ENCODE results near the gene KANK2. TPM values are rescaled to one million over a fixed set of nuclear protein-coding genes. Genes with fewer than 3 reads are reported as not detected.
A peak's percentile ranks its signal among the peaks of the same experiment; 100 is the strongest.

KANK2 gene
- total and polyA plus RNA-seq, 2 of the 13 experiments (the other 11 are each of a cell fraction or from before 2014, with no cell fraction given) = 5.7 to 12.9 TPM

DNA sequence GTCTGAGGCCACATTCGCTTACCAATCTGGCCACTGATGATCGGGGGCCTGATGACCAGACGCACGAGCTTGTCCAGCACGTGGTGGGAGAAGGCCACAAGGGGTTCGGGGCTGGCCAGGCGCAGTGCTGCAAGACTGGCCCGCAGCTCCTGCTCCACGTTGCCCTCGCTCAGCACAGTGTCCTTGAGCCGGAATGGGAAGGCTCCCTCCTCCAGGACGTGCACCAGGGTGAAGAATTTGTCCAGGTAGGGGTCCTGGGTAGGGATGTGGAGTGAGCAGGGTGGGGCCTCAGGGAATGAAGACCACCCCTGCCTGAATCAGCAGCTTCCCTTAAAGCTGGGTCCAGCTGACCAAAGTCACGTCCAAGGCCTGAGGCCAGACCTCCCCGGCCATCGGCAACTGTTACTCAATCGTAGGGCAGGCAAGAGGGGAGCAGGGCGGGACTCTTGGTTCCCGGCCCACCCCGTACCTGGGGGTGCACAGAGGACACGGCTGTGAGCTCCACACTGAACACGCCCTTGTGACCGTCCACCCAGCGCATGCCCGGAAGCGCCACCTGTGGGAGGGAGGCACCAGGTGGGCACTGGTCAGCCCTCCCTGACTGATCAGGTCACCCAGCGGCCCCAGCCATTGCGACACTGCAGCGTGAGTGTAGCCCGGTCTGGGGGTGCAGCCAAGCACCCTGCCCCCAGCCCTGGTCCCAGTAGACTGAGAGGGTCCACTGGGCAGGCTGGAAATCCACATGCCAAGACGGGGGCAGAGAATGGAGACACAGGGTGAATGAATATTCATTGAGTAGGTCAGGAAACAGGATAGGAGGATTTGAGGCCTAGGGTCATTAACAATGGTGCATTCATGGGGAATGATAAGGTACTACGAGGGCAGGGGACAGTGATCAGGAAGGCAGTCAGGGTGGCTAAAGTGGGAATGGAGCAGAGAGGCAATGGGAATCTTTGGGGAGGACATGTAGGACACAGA lies 39.3 kb upstream of the KANK2 start (continued):
- TF ChIP-seq, protein P1, sequence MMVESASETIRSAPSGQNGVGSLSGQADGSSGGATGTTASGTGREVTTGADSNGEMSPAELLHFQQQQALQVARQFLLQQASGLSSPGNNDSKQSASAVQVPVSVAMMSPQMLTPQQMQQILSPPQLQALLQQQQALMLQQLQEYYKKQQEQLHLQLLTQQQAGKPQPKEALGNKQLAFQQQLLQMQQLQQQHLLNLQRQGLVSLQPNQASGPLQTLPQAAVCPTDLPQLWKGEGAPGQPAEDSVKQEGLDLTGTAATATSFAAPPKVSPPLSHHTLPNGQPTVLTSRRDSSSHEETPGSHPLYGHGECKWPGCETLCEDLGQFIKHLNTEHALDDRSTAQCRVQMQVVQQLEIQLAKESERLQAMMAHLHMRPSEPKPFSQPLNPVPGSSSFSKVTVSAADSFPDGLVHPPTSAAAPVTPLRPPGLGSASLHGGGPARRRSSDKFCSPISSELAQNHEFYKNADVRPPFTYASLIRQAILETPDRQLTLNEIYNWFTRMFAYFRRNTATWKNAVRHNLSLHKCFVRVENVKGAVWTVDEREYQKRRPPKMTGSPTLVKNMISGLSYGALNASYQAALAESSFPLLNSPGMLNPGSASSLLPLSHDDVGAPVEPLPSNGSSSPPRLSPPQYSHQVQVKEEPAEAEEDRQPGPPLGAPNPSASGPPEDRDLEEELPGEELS (CRISPR knock-in tag; IDR thresholded peaks at IDR 0.05) = peak; percentile 54; the same call in 1 of the 2 replicates
- TF ChIP-seq KAT2B (IDR thresholded peaks at IDR 0.05; ENCODE audit: borderline replicate concordance, low read depth, low read length) = no peak
- 0 out of 2 replicates have a peak, but pooled peaks have one; percentile 3 for TF ChIP-seq PPARG (CRISPR knock-in tag; conservative IDR thresholded peaks at IDR 0.05)
- TF ChIP-seq, protein P2, sequence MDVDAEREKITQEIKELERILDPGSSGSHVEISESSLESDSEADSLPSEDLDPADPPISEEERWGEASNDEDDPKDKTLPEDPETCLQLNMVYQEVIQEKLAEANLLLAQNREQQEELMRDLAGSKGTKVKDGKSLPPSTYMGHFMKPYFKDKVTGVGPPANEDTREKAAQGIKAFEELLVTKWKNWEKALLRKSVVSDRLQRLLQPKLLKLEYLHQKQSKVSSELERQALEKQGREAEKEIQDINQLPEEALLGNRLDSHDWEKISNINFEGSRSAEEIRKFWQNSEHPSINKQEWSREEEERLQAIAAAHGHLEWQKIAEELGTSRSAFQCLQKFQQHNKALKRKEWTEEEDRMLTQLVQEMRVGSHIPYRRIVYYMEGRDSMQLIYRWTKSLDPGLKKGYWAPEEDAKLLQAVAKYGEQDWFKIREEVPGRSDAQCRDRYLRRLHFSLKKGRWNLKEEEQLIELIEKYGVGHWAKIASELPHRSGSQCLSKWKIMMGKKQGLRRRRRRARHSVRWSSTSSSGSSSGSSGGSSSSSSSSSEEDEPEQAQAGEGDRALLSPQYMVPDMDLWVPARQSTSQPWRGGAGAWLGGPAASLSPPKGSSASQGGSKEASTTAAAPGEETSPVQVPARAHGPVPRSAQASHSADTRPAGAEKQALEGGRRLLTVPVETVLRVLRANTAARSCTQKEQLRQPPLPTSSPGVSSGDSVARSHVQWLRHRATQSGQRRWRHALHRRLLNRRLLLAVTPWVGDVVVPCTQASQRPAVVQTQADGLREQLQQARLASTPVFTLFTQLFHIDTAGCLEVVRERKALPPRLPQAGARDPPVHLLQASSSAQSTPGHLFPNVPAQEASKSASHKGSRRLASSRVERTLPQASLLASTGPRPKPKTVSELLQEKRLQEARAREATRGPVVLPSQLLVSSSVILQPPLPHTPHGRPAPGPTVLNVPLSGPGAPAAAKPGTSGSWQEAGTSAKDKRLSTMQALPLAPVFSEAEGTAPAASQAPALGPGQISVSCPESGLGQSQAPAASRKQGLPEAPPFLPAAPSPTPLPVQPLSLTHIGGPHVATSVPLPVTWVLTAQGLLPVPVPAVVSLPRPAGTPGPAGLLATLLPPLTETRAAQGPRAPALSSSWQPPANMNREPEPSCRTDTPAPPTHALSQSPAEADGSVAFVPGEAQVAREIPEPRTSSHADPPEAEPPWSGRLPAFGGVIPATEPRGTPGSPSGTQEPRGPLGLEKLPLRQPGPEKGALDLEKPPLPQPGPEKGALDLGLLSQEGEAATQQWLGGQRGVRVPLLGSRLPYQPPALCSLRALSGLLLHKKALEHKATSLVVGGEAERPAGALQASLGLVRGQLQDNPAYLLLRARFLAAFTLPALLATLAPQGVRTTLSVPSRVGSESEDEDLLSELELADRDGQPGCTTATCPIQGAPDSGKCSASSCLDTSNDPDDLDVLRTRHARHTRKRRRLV (CRISPR knock-in tag; IDR thresholded peaks at IDR 0.05) = peak; percentile 90; the same call in 1 of the 2 replicates
- TF ChIP-seq TBX2 (CRISPR knock-in tag; IDR thresholded peaks at IDR 0.05; ENCODE audit: borderline replicate concordance) = peak; percentile 87
- TF ChIP-seq AGO1 (IDR thresholded peaks at IDR 0.05; ENCODE audit: low read depth, low read length, poor library complexity, severe bottlenecking) = peak; percentile 26
- TF ChIP-seq, protein P3, sequence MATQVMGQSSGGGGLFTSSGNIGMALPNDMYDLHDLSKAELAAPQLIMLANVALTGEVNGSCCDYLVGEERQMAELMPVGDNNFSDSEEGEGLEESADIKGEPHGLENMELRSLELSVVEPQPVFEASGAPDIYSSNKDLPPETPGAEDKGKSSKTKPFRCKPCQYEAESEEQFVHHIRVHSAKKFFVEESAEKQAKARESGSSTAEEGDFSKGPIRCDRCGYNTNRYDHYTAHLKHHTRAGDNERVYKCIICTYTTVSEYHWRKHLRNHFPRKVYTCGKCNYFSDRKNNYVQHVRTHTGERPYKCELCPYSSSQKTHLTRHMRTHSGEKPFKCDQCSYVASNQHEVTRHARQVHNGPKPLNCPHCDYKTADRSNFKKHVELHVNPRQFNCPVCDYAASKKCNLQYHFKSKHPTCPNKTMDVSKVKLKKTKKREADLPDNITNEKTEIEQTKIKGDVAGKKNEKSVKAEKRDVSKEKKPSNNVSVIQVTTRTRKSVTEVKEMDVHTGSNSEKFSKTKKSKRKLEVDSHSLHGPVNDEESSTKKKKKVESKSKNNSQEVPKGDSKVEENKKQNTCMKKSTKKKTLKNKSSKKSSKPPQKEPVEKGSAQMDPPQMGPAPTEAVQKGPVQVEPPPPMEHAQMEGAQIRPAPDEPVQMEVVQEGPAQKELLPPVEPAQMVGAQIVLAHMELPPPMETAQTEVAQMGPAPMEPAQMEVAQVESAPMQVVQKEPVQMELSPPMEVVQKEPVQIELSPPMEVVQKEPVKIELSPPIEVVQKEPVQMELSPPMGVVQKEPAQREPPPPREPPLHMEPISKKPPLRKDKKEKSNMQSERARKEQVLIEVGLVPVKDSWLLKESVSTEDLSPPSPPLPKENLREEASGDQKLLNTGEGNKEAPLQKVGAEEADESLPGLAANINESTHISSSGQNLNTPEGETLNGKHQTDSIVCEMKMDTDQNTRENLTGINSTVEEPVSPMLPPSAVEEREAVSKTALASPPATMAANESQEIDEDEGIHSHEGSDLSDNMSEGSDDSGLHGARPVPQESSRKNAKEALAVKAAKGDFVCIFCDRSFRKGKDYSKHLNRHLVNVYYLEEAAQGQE (IDR thresholded peaks at IDR 0.05; ENCODE audit: borderline replicate concordance in 1 of 2, low read depth in 1 of 2, low read length in 2 of 2) = peak in 1 of 2 experiments; percentile 26; a peak in 1 of 4 replicates
- no peak; the same call in 1 of the 2 replicates for TF ChIP-seq ZNF230 (CRISPR knock-in tag; IDR thresholded peaks at IDR 0.05)
- no peak for TF ChIP-seq ZFP36 (IDR thresholded peaks at IDR 0.05; ENCODE audit: borderline replicate concordance, low read depth, low read length, partially characterized antibody)
- no peak for TF ChIP-seq MZF1 (CRISPR knock-in tag; IDR thresholded peaks at IDR 0.05; ENCODE audit: borderline replicate concordance)
- peak; percentile 99 for TF ChIP-seq HNRNPL (IDR thresholded peaks at IDR 0.05; ENCODE audit: low read depth, low read length)
- TF ChIP-seq ZNF292 (CRISPR knock-in tag; IDR thresholded peaks at IDR 0.05; ENCODE audit: borderline replicate concordance, low read depth) = 0 out of 2 replicates have a peak, but pooled peaks have one; percentile 15
- no peak; the same call in 1 of the 2 replicates for TF ChIP-seq ZKSCAN8 (CRISPR knock-in tag; IDR thresholded peaks at IDR 0.05; ENCODE audit: borderline replicate concordance)
- TF ChIP-seq, protein P4, sequence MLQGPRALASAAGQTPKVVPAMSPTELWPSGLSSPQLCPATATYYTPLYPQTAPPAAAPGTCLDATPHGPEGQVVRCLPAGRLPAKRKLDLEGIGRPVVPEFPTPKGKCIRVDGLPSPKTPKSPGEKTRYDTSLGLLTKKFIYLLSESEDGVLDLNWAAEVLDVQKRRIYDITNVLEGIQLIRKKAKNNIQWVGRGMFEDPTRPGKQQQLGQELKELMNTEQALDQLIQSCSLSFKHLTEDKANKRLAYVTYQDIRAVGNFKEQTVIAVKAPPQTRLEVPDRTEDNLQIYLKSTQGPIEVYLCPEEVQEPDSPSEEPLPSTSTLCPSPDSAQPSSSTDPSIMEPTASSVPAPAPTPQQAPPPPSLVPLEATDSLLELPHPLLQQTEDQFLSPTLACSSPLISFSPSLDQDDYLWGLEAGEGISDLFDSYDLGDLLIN (CRISPR knock-in tag; IDR thresholded peaks at IDR 0.05; ENCODE audit: borderline replicate concordance) = no peak

Data from HepG2 (cell line).